ENCODE results near the gene ATP13A5.

ATP13A5 gene

GRCh38 chr3:193357291-193357690 lies 21.3 kb downstream of the ATP13A5 start:
- no peaks in the 10 kb centered on the region for H3K9me3 ChIP-seq (ENCODE audit: control insufficient read depth, insufficient read depth, low read depth, low read length)
- no peak overlapping the region for H3K4me3 ChIP-seq (ENCODE audit: low read depth, low read length)
- CTCF ChIA-PET: no interaction called here
- TF ChIP-seq ZNF24 (tag by site-specific recombination; IDR thresholded peaks at IDR 0.05) (no peak), SETDB1 (IDR thresholded peaks at IDR 0.05; ENCODE audit: insufficient read length, low read length) (no peak), ZNF660 (tag by site-specific recombination; IDR thresholded peaks at IDR 0.05) (no peak), ZNF701 (tag by site-specific recombination; IDR thresholded peaks at IDR 0.05) (no peak), SP3 (tag by site-specific recombination; IDR thresholded peaks at IDR 0.05) (no peak), ZBTB7A (tag by site-specific recombination; IDR thresholded peaks at IDR 0.05; ENCODE audit: low read depth) (no peak), ZNF112 (tag by site-specific recombination; IDR thresholded peaks at IDR 0.05) (no peak), ZSCAN5A (tag by site-specific recombination; IDR thresholded peaks at IDR 0.05) (no peak), ZNF175 (tag by site-specific recombination; IDR thresholded peaks at IDR 0.05) (no peak), ZNF792 (tag by site-specific recombination; IDR thresholded peaks at IDR 0.05) (no peak)
- TF ChIP-seq, protein P1, sequence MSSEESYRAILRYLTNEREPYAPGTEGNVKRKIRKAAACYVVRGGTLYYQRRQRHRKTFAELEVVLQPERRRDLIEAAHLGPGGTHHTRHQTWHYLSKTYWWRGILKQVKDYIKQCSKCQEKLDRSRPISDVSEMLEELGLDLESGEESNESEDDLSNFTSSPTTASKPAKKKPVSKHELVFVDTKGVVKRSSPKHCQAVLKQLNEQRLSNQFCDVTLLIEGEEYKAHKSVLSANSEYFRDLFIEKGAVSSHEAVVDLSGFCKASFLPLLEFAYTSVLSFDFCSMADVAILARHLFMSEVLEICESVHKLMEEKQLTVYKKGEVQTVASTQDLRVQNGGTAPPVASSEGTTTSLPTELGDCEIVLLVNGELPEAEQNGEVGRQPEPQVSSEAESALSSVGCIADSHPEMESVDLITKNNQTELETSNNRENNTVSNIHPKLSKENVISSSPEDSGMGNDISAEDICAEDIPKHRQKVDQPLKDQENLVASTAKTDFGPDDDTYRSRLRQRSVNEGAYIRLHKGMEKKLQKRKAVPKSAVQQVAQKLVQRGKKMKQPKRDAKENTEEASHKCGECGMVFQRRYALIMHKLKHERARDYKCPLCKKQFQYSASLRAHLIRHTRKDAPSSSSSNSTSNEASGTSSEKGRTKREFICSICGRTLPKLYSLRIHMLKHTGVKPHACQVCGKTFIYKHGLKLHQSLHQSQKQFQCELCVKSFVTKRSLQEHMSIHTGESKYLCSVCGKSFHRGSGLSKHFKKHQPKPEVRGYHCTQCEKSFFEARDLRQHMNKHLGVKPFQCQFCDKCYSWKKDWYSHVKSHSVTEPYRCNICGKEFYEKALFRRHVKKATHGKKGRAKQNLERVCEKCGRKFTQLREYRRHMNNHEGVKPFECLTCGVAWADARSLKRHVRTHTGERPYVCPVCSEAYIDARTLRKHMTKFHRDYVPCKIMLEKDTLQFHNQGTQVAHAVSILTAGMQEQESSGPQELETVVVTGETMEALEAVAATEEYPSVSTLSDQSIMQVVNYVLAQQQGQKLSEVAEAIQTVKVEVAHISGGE (tag by site-specific recombination; conservative IDR thresholded peaks at IDR 0.05; ENCODE audit: low read depth): no peak
- TF ChIP-seq, protein P2, sequence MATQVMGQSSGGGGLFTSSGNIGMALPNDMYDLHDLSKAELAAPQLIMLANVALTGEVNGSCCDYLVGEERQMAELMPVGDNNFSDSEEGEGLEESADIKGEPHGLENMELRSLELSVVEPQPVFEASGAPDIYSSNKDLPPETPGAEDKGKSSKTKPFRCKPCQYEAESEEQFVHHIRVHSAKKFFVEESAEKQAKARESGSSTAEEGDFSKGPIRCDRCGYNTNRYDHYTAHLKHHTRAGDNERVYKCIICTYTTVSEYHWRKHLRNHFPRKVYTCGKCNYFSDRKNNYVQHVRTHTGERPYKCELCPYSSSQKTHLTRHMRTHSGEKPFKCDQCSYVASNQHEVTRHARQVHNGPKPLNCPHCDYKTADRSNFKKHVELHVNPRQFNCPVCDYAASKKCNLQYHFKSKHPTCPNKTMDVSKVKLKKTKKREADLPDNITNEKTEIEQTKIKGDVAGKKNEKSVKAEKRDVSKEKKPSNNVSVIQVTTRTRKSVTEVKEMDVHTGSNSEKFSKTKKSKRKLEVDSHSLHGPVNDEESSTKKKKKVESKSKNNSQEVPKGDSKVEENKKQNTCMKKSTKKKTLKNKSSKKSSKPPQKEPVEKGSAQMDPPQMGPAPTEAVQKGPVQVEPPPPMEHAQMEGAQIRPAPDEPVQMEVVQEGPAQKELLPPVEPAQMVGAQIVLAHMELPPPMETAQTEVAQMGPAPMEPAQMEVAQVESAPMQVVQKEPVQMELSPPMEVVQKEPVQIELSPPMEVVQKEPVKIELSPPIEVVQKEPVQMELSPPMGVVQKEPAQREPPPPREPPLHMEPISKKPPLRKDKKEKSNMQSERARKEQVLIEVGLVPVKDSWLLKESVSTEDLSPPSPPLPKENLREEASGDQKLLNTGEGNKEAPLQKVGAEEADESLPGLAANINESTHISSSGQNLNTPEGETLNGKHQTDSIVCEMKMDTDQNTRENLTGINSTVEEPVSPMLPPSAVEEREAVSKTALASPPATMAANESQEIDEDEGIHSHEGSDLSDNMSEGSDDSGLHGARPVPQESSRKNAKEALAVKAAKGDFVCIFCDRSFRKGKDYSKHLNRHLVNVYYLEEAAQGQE (tag by site-specific recombination; IDR thresholded peaks at IDR 0.05): no peak
- no peaks in the 10 kb centered on the region for H3K4me1 ChIP-seq (ENCODE audit: control insufficient read depth, insufficient read depth, low read length)
- H3K27ac ChIP-seq (ENCODE audit: extremely low read depth, low read depth, low read length): no peak overlapping the region
- H3K36me3 ChIP-seq (ENCODE audit: control insufficient read depth in 2 of 2, insufficient read depth in 1 of 2, low read length in 2 of 2): no peaks in the 10 kb centered on the region
- POLR2A ChIA-PET: no interaction called here

DNA sequence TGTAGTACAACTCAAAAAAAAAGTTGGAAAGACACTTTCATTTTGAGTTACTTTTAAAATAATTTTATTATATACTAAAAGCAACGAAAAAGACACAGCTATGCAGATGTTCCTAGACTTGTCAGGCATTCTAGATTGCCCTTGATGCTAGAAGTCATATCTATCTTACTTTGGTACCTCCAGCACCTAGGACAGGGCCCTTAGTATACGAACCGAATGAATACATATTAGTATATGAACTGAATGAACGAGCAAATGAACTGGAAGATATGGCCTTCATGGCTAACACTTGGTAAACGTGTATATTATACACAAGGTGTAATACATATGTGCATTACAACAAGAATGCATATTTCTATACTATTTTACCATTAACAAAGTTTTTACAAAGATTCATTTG lies 24.1 kb downstream of the ATP13A5 start:
- ChIA-PET CTCF (no interaction called here), POLR2A (no interaction called here)
- H3K9me3 ChIP-seq (ENCODE audit: control insufficient read depth, insufficient read depth, low read depth, low read length): no peaks in the 10 kb centered on the region
- H3K27ac ChIP-seq (ENCODE audit: extremely low read depth, low read depth, low read length): no peak overlapping the region
- H3K4me3 ChIP-seq (ENCODE audit: low read depth, low read length): no peak overlapping the region
- no peaks in the 10 kb centered on the region for H3K4me1 ChIP-seq (ENCODE audit: control insufficient read depth, insufficient read depth, low read length)
- H3K36me3 ChIP-seq (ENCODE audit: control insufficient read depth in 2 of 2, insufficient read depth in 1 of 2, low read length in 2 of 2): no peaks in the 10 kb centered on the region
- TF ChIP-seq HOXC10 (CRISPR knock-in tag; IDR thresholded peaks at IDR 0.05) (no peak), ZNF600 (tag by site-specific recombination; IDR thresholded peaks at IDR 0.05) (no peak)
- TF ChIP-seq, protein P2 (tag by site-specific recombination; IDR thresholded peaks at IDR 0.05): peak; percentile 80

Measured in HEK293 (cell line).